NCI-H146 (cell line): ENCODE data around the gene ZNF333.
"Not testable (repeated sequence)": the region's sequence is repeated elsewhere in the genome, so short reads cannot be mapped to it uniquely, and the experiment has no call there.

Experiments
- DNase-seq: peaks from one replicate; lab custom pipeline; 2025; lab: John Stamatoyannopoulos, UW

ZNF333 gene

GRCh38 chr19:14699641-14700040, 9.8 kb downstream of the ZNF333 start:
- DNase-seq: no peak

- DNase-seq: no peak
Observed at GRCh38 chr19:14700711-14701375, 11.0 kb downstream of the ZNF333 start.

- DNase-seq: no peak
Observed at GRCh38 chr19:14703833-14704232, 14.0 kb downstream of the ZNF333 start.

- DNase-seq: no peak
Observed at GRCh38 chr19:14704450-14704849, 14.6 kb downstream of the ZNF333 start.

GRCh38 chr19:14715841-14716240, 26.0 kb downstream of the ZNF333 start:
- no peak for DNase-seq

- DNase-seq: no peak
Observed at GRCh38 chr19:14718522-14719116, 28.8 kb downstream of the ZNF333 start.

GRCh38 chr19:14719162-14719561, 29.3 kb downstream of the ZNF333 start:
- DNase-seq: no peak

- DNase-seq: no peak
Observed at GRCh38 chr19:14722127-14722526, 32.3 kb downstream of the ZNF333 start.

- no peak for DNase-seq
Observed at GRCh38 chr19:14728595-14728994, 38.7 kb downstream of the ZNF333 start.

GRCh38 chr19:14731200-14731599, 41.4 kb downstream of the ZNF333 start:
- DNase-seq: no peak

GRCh38 chr19:14732510-14732909, 42.7 kb downstream of the ZNF333 start:
- no peak for DNase-seq

GRCh38 chr19:14733574-14733973, 43.7 kb downstream of the ZNF333 start:
- DNase-seq: no peak

GRCh38 chr19:14735915-14736314, 46.1 kb downstream of the ZNF333 start:
- no peak for DNase-seq

- DNase-seq: no peak
Observed at GRCh38 chr19:14746886-14747285, 57.0 kb downstream of the ZNF333 start.

GRCh38 chr19:14748601-14749000, 58.8 kb downstream of the ZNF333 start:
- DNase-seq: no peak

- DNase-seq: peak; percentile 94
Observed at GRCh38 chr19:14758816-14759215, 69.0 kb downstream of the ZNF333 start.

- DNase-seq: peak; percentile 43
Observed at GRCh38 chr19:14761607-14762006, 71.8 kb downstream of the ZNF333 start.

- no peak for DNase-seq
Observed at GRCh38 chr19:14762111-14762510, 72.3 kb downstream of the ZNF333 start.

- no peak for DNase-seq
Observed at GRCh38 chr19:14763497-14764145, 73.8 kb downstream of the ZNF333 start.

- no peak for DNase-seq
Observed at GRCh38 chr19:14764401-14764800, 74.6 kb downstream of the ZNF333 start.

- not testable (repeated sequence) for DNase-seq
Observed at GRCh38 chr19:14765403-14765802, 75.6 kb downstream of the ZNF333 start.

GRCh38 chr19:14765841-14766240, 76.0 kb downstream of the ZNF333 start:
- not testable (repeated sequence) for DNase-seq

- DNase-seq: no peak
Observed at GRCh38 chr19:14767466-14767971, 77.7 kb downstream of the ZNF333 start.
